NOMO-1 treated with DMSO at 0.1 percent for 48 hours (cell line): ENCODE data around the gene TRMT11.

Experiments
- DNase-seq: peaks from one replicate; lab custom pipeline; 2025; ENCODE audit not compliant: unreplicated experiment; lab: John Stamatoyannopoulos, UW

The TRMT11 gene

GRCh38 chr6:126072834-126073233 is 86.5 kb downstream of the TRMT11 start:
- DNase-seq, result no peak

DNA sequence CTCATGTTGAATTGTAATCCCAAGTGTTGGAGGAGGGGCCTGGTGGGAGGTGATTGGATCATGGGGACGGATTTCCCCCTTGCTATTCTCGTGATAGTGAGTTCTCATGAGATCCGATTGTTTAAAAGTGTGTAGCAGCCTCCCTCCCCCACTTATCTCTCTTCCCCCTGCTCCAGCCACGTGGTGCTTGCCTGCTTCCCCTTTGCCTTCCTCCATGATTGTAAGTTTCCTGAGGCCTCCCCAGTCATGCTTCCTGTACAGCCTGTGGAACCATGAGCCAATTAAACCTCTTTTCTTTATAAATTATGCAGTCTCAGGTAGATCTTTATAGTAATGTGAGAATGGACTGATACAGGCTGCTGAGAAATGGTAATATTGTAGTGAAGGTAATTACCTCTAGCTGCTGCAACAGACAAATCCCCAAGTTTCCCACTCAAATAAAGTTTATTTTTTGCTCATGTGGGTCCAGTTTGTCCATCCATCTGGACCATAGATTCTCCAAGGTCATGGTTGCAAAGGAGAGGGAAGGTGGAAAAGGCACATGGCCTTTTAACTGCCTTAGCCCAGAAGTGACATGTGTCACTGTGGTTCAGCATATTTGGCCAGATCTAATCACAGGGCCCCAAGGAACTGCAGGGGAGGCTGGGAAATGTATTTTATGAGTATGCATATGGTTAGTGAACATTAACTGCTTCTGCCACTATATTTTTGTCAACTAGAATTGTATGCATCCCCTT is 89.2 kb downstream of the TRMT11 start:
- DNase-seq, result no peak

GRCh38 chr6:126076992-126077664 is 90.8 kb downstream of the TRMT11 start:
- no peak for DNase-seq

DNA sequence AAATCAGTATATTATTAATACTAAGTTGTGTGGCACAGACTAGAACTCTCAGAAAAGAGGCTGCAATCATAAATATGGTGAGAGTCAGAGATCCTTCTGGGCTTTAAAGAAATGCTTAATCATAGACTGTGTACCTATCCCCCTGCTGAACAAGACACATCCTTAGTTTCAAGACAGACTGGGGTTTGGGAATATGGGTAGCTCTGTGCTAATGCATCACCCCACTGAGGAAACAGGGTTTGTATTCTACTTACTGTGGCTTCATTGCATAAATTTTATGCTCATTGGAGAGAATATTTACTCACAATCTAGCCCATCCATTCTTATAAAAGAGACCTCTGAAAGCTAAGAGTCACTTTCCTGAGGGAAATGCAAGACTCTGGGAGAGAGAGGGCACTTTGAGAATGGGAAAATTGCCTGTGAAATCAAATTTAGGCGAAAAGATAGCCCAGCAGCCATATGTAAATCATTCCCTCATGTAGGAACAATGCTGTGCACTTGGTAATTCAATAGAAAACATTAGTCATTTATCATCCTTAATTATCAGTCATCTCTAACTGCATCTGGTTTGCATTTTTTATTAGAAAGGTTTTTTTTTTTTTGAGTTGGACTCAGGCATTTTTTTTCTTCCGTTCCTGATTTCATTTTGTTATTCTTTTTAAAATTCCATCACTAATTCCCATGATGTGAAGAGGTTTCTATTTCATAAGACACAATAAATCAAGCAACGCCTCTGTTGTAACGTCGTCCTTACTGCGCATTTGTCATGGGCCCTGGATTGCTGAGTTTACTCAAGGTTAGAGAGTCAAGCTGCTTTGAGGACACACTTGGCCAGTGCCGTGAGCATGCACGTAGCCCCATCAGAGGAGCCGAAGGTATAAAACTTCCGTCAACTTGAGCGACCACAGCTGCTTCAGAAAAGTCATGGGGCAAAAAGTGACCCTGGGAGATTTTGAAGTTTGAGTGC is 91.8 kb downstream of the TRMT11 start:
- no peak for DNase-seq

- no peak for DNase-seq
Measured at GRCh38 chr6:126083875-126084274, 97.5 kb downstream of the TRMT11 start.

DNA sequence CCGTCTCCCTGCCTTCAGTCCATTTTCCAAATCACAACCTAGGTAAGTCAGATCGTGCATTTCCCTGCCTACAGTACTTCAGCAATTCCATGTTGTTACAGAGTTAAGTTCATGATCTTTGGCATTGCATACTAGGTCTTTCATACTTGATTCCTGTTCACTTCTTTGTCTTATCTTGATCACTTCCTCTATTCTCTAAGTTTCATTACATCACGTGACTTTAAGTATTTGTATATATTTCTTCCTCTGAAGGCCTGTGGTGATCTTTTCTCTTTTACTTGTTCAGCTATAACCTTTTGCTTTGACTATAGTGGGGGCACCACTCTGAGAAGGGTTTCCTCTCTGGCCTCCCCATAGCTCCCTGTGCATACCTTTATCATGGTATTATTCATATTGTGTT is 100.2 kb downstream of the TRMT11 start:
- peak; percentile 65 for DNase-seq
